Gastroesophageal sphincter (tissue), 4 donors: ENCODE data around the gene CSTF3. TPM values are rescaled to one million over a fixed set of nuclear protein-coding genes. Genes with fewer than 3 reads are reported as not detected.

Source experiments
- ATAC-seq: fragments of 150-250 bp; one replicate; pipeline ENCODE4 v1.9.1; 2016; ENCODE audit warnings: mild to moderate bottlenecking, moderate library complexity
- H3K27ac ChIP-seq, 4 donors: fragments of 200-600 bp; sonication (generic) in 3 of 4; 1 replicate in 3 of 4; 2 replicates in 1 of 4; pipeline ENCODE4 v1.5.1; 2016 to 2019
- H3K27me3 ChIP-seq: fragments of 200-600 bp; sonication (generic); one replicate; pipeline ENCODE4 v1.5.1; 2019
- H3K36me3 ChIP-seq, 2 donors: fragments of 200-600 bp; sonication (generic); one replicate each; pipeline ENCODE4 v1.5.1; 2019; ENCODE audit warnings: control low read depth in 1 of 2
- H3K4me1 ChIP-seq, 3 donors: fragments of 200-600 bp; sonication (generic); 1 replicate in 2 of 3; 2 replicates in 1 of 3; pipeline ENCODE4 v1.5.1; 2016 to 2019; ENCODE audit warnings: control low read depth in 2 of 3
- H3K4me3 ChIP-seq, 2 donors: fragments of 200-600 bp; sonication (generic); one replicate each; pipeline ENCODE4 v1.5.1; 2019; ENCODE audit warnings: mild to moderate bottlenecking in 1 of 2, moderate library complexity in 1 of 2
- H3K9me3 ChIP-seq, 3 donors: fragments of 200-600 bp; sonication (generic); one replicate each; pipeline ENCODE4 v1.5.1; 2017 to 2019; ENCODE audit warnings: control low read depth in 2 of 3
- CTCF ChIP-seq, 4 experiments: fragments of 200-600 bp in 2 of 4; fragments of 450-650 bp in 2 of 4; sonication (generic) in 1 of 4; IDR thresholded peaks; one replicate each; pipeline ENCODE4 v1.5.1; 2017 to 2019; ENCODE audit warnings: antibody characterized with exemption in 4 of 4, mild to moderate bottlenecking in 2 of 4, moderate library complexity in 2 of 4
- EP300 ChIP-seq: sonication (generic); formaldehyde crosslinking; IDR thresholded peaks from one replicate; pipeline ENCODE4 v1.6.1; 2017; ENCODE audit warnings: antibody characterized with exemption, mild to moderate bottlenecking
- POLR2A ChIP-seq, 2 donors: fragments of 450-650 bp; IDR thresholded peaks; one replicate each; pipeline ENCODE4 v1.6.1; 2017; ENCODE audit warnings: antibody characterized with exemption in 2 of 2, mild to moderate bottlenecking in 2 of 2, moderate library complexity in 1 of 2
- POLR2AphosphoS5 ChIP-seq: sonication (generic); formaldehyde crosslinking; IDR thresholded peaks from one replicate; pipeline ENCODE4 v1.6.1; 2017; ENCODE audit warnings: antibody characterized with exemption
- WGBS, 2 donors: methylation state at CpG; one replicate each; pipeline ENCODE4 v1.1.5; 2018; ENCODE audit warnings: low coverage in 1 of 2; 5-methylcytosine and 5-hydroxymethylcytosine counted together
- total RNA-seq, 4 donors: library from RNA; depleted of rRNA; stranded (reverse); fragments of >200 nt; gene quantifications; one replicate each; pipeline ENCODE4 v1.1.0, GENCODE V29; 2016

CSTF3 gene
- total RNA-seq, 4 donors from 2014 or later: 8.3 to 15.4 (median 10.8) TPM

- Histone ChIP-seq H3K9me3 (no peaks in the 10 kb centered on the region), H3K36me3 (peaks cover 0 to 49% of the 10 kb centered on the region in 2 donors), H3K4me3 (no peak overlapping the region), H3K4me1 (peaks cover 3 to 37% (median 6%) of the 10 kb centered on the region in 3 donors), H3K27ac (no peak overlapping the region), H3K27me3 (no peaks in the 10 kb centered on the region)
- 63 to 67% methylated on average over 2 of the region's 2 CpGs for WGBS, 2 donors
- no peak for TF ChIP-seq EP300
- TF ChIP-seq CTCF (IDR thresholded peaks at IDR 0.05): no peak
- no peak for TF ChIP-seq POLR2A (IDR thresholded peaks at IDR 0.05)
- no peak for TF ChIP-seq POLR2AphosphoS5
- no peak for ATAC-seq
Measured at GRCh38 chr11:33043221-33043830, 118.0 kb downstream of the CSTF3 start.

GRCh38 chr11:33040862-33041453 is 120.3 kb downstream of the CSTF3 start:
- TF ChIP-seq POLR2AphosphoS5 (no peak), POLR2A (IDR thresholded peaks at IDR 0.05) (no peak), CTCF (IDR thresholded peaks at IDR 0.05) (no peak), EP300 (no peak)
- WGBS, 2 donors: 45 to 47% methylated on average over 3 to 5 of the region's 5 CpGs
- Histone ChIP-seq H3K27me3 (no peaks in the 10 kb centered on the region), H3K9me3 (no peaks in the 10 kb centered on the region), H3K4me1 (peaks cover 3 to 32% (median 6%) of the 10 kb centered on the region in 3 donors), H3K36me3 (peaks cover 0 to 27% of the 10 kb centered on the region in 2 donors), H3K27ac (peak overlapping the region in 3 of 4 donors; percentile 96 to 98 (median 98)), H3K4me3 (peak overlapping the region in 1 of 2 donors; percentile 89)
- no peak for ATAC-seq

- Histone ChIP-seq H3K27me3 (no peaks in the 10 kb centered on the region), H3K36me3 (peaks cover 0 to 20% of the 10 kb centered on the region in 2 donors), H3K4me3 (peak overlapping the region; percentile 76 to 89), H3K9me3 (no peaks in the 10 kb centered on the region), H3K27ac (peak overlapping the region; percentile 86 to 98 (median 97)), H3K4me1 (peaks cover 3 to 26% (median 6%) of the 10 kb centered on the region in 3 donors)
- TF ChIP-seq CTCF (IDR thresholded peaks at IDR 0.05) (no peak), POLR2A (IDR thresholded peaks at IDR 0.05) (no peak), POLR2AphosphoS5 (no peak), EP300 (no peak)
- WGBS, 2 donors: 8 to 13% methylated on average over 4 to 7 of the region's 30 CpGs
- ATAC-seq: peak; percentile 9
Measured at GRCh38 chr11:33040033-33040861, 121.0 kb downstream of the CSTF3 start.

GRCh38 chr11:33039274-33040032 is 121.8 kb downstream of the CSTF3 start, which contains the start of gene TCP11L1:
Gene TCP11L1, plus strand, starts transcription at chr11:33039572. Its CDS starts 4,202 bp downstream, at chr11:33043774.
- TF ChIP-seq EP300: no peak
- TF ChIP-seq POLR2AphosphoS5: peak; percentile 86
- TF ChIP-seq CTCF (IDR thresholded peaks at IDR 0.05): no peak
- peak; percentile 72 to 82 for TF ChIP-seq POLR2A (IDR thresholded peaks at IDR 0.05)

More at GRCh38 chr11:33039274-33040032, 121.8 kb downstream of the CSTF3 start, which contains the start of gene TCP11L1:
- peaks cover 3 to 26% (median 6%) of the 10 kb centered on the region in 3 donors for H3K4me1 ChIP-seq
- H3K4me3 ChIP-seq: peak within 1 kb of the TSS; percentile 76 to 89
- H3K27ac ChIP-seq: peak within 1 kb of the TSS; percentile 86 to 98 (median 97)
- ATAC-seq: peak; percentile 93
- no peaks in the 10 kb centered on the region for H3K9me3 ChIP-seq
- H3K27me3 ChIP-seq: no peaks in the 10 kb centered on the region
- peaks cover 0 to 12% of the 10 kb centered on the region in 2 donors for H3K36me3 ChIP-seq
- no CpG with 5 or more reads among the region's 84 CpGs for WGBS, 2 donors
